ENCODE data around the gene DAND5. TPM values are rescaled to one million over a fixed set of nuclear protein-coding genes. Genes with fewer than 3 reads are reported as not detected.
A peak's percentile ranks its signal among the peaks of the same experiment; 100 is the strongest.

DAND5 gene
- total RNA-seq, 1 donor from 2014 or later: not detected

- DNase-seq (ENCODE audit: low read depth) (peak; percentile 64), FAIRE-seq (no peak)
- peak overlapping the region; percentile 35 for H3K4me3 Mint-ChIP-seq (ENCODE audit: unreplicated experiment)
- peaks cover 79% of the 10 kb centered on the region for H3K4me1 ChIP-seq (ENCODE audit: insufficient read depth, low read length)
- no peaks in the 10 kb centered on the region for H3K36me3 Mint-ChIP-seq (ENCODE audit: low read depth, unreplicated experiment)
- peaks cover 88% of the 10 kb centered on the region for H3K27me3 Mint-ChIP-seq (ENCODE audit: low read depth, unreplicated experiment)
- no peaks in the 10 kb centered on the region for H3K36me3 ChIP-seq (ENCODE audit: insufficient read depth, low read length)
- peaks cover 3% of the 10 kb centered on the region for H3K27me3 ChIP-seq (ENCODE audit: insufficient read depth, low read length)
- peaks cover 3% of the 10 kb centered on the region for H3K9me3 Mint-ChIP-seq (ENCODE audit: unreplicated experiment)
- H2AFZ ChIP-seq (ENCODE audit: low read depth, low read length): peak overlapping the region; percentile 2
- H3K4me1 Mint-ChIP-seq (ENCODE audit: low read depth, unreplicated experiment): peaks cover 24% of the 10 kb centered on the region
- H3K4me3 ChIP-seq (ENCODE audit: insufficient read depth, low read depth, low read length): peak overlapping the region; percentile 57
- H3K9me3 ChIP-seq (ENCODE audit: insufficient read depth, low read depth, low read length): no peaks in the 10 kb centered on the region
- H4K20me1 ChIP-seq (ENCODE audit: insufficient read depth, low read length): peaks cover 20% of the 10 kb centered on the region
- H3K27ac Mint-ChIP-seq (ENCODE audit: unreplicated experiment): peak overlapping the region; percentile 55
- TF ChIP-seq CTCF (IDR thresholded peaks at IDR 0.05; ENCODE audit: insufficient read depth, low read depth, low read length) (no peak), EZH2 (IDR thresholded peaks at IDR 0.05; ENCODE audit: insufficient read depth, low read length) (no peak)
- peaks cover 84% of the 10 kb centered on the region for H3K79me2 ChIP-seq (ENCODE audit: insufficient read depth, low read length)
- peak overlapping the region; percentile 76 for H3K27ac ChIP-seq (ENCODE audit: low read depth, low read length)
- H3K4me2 ChIP-seq (ENCODE audit: low read length): peak overlapping the region; percentile 89
- peak overlapping the region; percentile 78 for H3K9ac ChIP-seq (ENCODE audit: low read length)
Measured at GRCh38 chr19:13022111-13022858, 52.9 kb downstream of the DAND5 start.

GRCh38 chr19:13022859-13023636, 53.7 kb downstream of the DAND5 start:
- Histone ChIP-seq H3K4me1 (ENCODE audit: insufficient read depth, low read length) (peaks cover 79% of the 10 kb centered on the region), H3K9ac (ENCODE audit: low read length) (peak overlapping the region; percentile 78), H3K36me3 (ENCODE audit: insufficient read depth, low read length) (no peaks in the 10 kb centered on the region), H3K27ac (ENCODE audit: low read depth, low read length) (peak overlapping the region; percentile 76), H3K4me2 (ENCODE audit: low read length) (peak overlapping the region; percentile 89), H3K79me2 (ENCODE audit: insufficient read depth, low read length) (peaks cover 85% of the 10 kb centered on the region), H4K20me1 (ENCODE audit: insufficient read depth, low read length) (peaks cover 23% of the 10 kb centered on the region), H3K9me3 (ENCODE audit: insufficient read depth, low read depth, low read length) (no peaks in the 10 kb centered on the region), H2AFZ (ENCODE audit: low read depth, low read length) (no peak overlapping the region), H3K27me3 (ENCODE audit: insufficient read depth, low read length) (peaks cover 3% of the 10 kb centered on the region), H3K4me3 (ENCODE audit: insufficient read depth, low read depth, low read length) (peak overlapping the region; percentile 57)
- Mint-ChIP-seq H3K36me3 (ENCODE audit: low read depth, unreplicated experiment) (no peaks in the 10 kb centered on the region), H3K27me3 (ENCODE audit: low read depth, unreplicated experiment) (peaks cover 86% of the 10 kb centered on the region), H3K27ac (ENCODE audit: unreplicated experiment) (peak overlapping the region; percentile 56), H3K4me3 (ENCODE audit: unreplicated experiment) (peak overlapping the region; percentile 63), H3K4me1 (ENCODE audit: low read depth, unreplicated experiment) (peaks cover 19% of the 10 kb centered on the region), H3K9me3 (ENCODE audit: unreplicated experiment) (peaks cover 3% of the 10 kb centered on the region)
- DNase-seq (ENCODE audit: low read depth) (peak; percentile 98), FAIRE-seq (no peak)
- TF ChIP-seq EZH2 (IDR thresholded peaks at IDR 0.05; ENCODE audit: insufficient read depth, low read length) (peak; percentile 12), CTCF (IDR thresholded peaks at IDR 0.05; ENCODE audit: insufficient read depth, low read depth, low read length) (no peak)

All from astrocyte (in vitro differentiated cells and primary cell).